HCT116 (cell line): ENCODE data around the gene CHSY3. TPM values are rescaled to one million over a fixed set of nuclear protein-coding genes. Genes with fewer than 3 reads are reported as not detected.
A peak's percentile ranks its signal among the peaks of the same experiment; 100 is the strongest.

ENCODE experiments used
- ATAC-seq: fragments of 200-7000 bp; cut with Tn5 transposase; 2 replicates; pipeline ENCODE4 v1.9.1; 2020; ENCODE audit warnings: mild to moderate bottlenecking, moderate library complexity
- BruUV-seq: library from RNA; stranded (reverse); fragments of 400-500 nt; replicated peaks from 2 replicates; lab custom pipeline; 2021; lab: Mats Ljungman, UMichigan
- CTCF ChIA-PET: fragments of 300-600 bp; sonication (Branson Sonifier 250); formaldehyde crosslinking; loops from one replicate; lab custom pipeline; 2021; ENCODE audit warnings: antibody characterized with exemption; lab: Charles Lee
- POLR2A ChIA-PET: fragments of 300-600, 350-600 bp; sonication (Branson Sonifier 250); formaldehyde crosslinking; loops from one replicate; lab custom pipeline; 2021; ENCODE audit warnings: antibody characterized with exemption; lab: Charles Lee
- RAD21 ChIA-PET, 2 experiments: fragments of 300-600 bp; sonication (Branson Sonifier 250); formaldehyde crosslinking; loops; one replicate each; lab custom pipeline; 2023; ENCODE audit warnings: low total read pairs in 2 of 2; ENCODE audit not compliant: uncharacterized antibody in 2 of 2, unreplicated experiment in 2 of 2, low non-redundant PET in 1 of 2; lab: Charles Lee
- DNase-seq: peaks from one replicate; pipeline ENCODE4 v3.0.0-alpha.2; 2010; ENCODE audit warnings: low read depth, low spot score
- H2AFZ ChIP-seq: fragments of 200-600 bp; shearing (Covaris generic), sonication (generic); 2 replicates; pipeline ENCODE4 v1.6.1; 2017; ENCODE audit warnings: low read depth, mixed run types, mixed read lengths, antibody characterized with exemption, low read length; ENCODE audit not compliant: poor library complexity, severe bottlenecking
- H3K27ac ChIP-seq: 2 replicates; pipeline ENCODE4 v1.5.1; 2012; ENCODE audit warnings: low read depth, low read length
- H3K27me3 ChIP-seq: fragments of 200-600 bp; sonication (generic); 2 replicates; pipeline ENCODE4 v1.6.1; 2016; ENCODE audit warnings: mixed run types, low read length, mixed read lengths; ENCODE audit not compliant: insufficient read depth
- H3K36me3 ChIP-seq, 2 experiments: fragments of 200-500 bp in 1 of 2; fragments of 200-600 bp in 1 of 2; sonication (Bioruptor generic) in 1 of 2; sonication (generic) in 1 of 2; 2 replicates each; pipeline versions ENCODE4 v1.5.1 to v1.6.1; 2014 to 2016; ENCODE audit warnings: low read length in 2 of 2, inconsistent platforms in 1 of 2, mixed read lengths in 1 of 2, mixed run types in 1 of 2; ENCODE audit not compliant: insufficient read depth in 2 of 2, control insufficient read depth in 1 of 2
- H3K4me1 ChIP-seq, 2 experiments: fragments of 200-600 bp in 1 of 2; sonication (generic) in 1 of 2; 2 replicates each; pipeline versions ENCODE4 v1.5.1 to v1.6.1; 2012 to 2017; ENCODE audit warnings: low read length in 2 of 2, inconsistent platforms in 1 of 2, mild to moderate bottlenecking in 1 of 2, mixed read lengths in 1 of 2, mixed run types in 1 of 2, moderate library complexity in 1 of 2; ENCODE audit not compliant: insufficient read depth in 2 of 2, control insufficient read depth in 1 of 2
- H3K4me2 ChIP-seq: fragments of 200-600 bp; sonication (generic); 2 replicates; pipeline ENCODE4 v1.6.1; 2017; ENCODE audit warnings: mixed run types, low read length, mixed read lengths
- H3K4me3 ChIP-seq, 2 experiments: fragments of 200-600 bp in 1 of 2; sonication (generic) in 1 of 2; replicated peaks in 1 of 2; 2 replicates each; pipeline ENCODE4 v1.5.1; 2011 to 2016; ENCODE audit warnings: low read length in 2 of 2, control low read depth in 1 of 2, low read depth in 1 of 2, mild to moderate bottlenecking in 1 of 2, mixed read lengths in 1 of 2, mixed run types in 1 of 2
- H3K79me2 ChIP-seq: fragments of 200-600 bp; sonication (generic); 2 replicates; pipeline ENCODE4 v1.6.1; 2017; ENCODE audit warnings: mild to moderate bottlenecking, mixed run types, low read length, moderate library complexity, mixed read lengths; ENCODE audit not compliant: insufficient read depth
- H3K9ac ChIP-seq: fragments of 200-600 bp; sonication (generic); 2 replicates; pipeline ENCODE4 v1.6.1; 2016; ENCODE audit warnings: low read length, mixed read lengths
- H3K9me2 ChIP-seq: fragments of 200-600 bp; sonication (generic), shearing (Covaris generic); 2 replicates; pipeline ENCODE4 v1.6.1; 2017; ENCODE audit warnings: mixed run types, mild to moderate bottlenecking, moderate library complexity; ENCODE audit not compliant: insufficient read depth
- H3K9me3 ChIP-seq, 2 experiments: fragments of 200-500 bp in 1 of 2; fragments of 200-600 bp in 1 of 2; sonication (Bioruptor generic) in 1 of 2; sonication (generic) in 1 of 2; 2 replicates each; pipeline ENCODE4 v1.6.1; 2014 to 2017; ENCODE audit warnings: low read length in 2 of 2, mixed read lengths in 2 of 2, inconsistent platforms in 1 of 2, low read depth in 1 of 2, mild to moderate bottlenecking in 1 of 2, mixed run types in 1 of 2, moderate library complexity in 1 of 2; ENCODE audit not compliant: control insufficient read depth in 1 of 2, insufficient read depth in 1 of 2
- H4K20me1 ChIP-seq: fragments of 200-600 bp; sonication (generic), shearing (Covaris generic); 2 replicates; pipeline ENCODE4 v1.6.1; 2017; ENCODE audit warnings: mixed run types, mild to moderate bottlenecking, moderate library complexity; ENCODE audit not compliant: insufficient read depth
- ATF3 ChIP-seq: IDR thresholded peaks from 2 replicates; pipeline ENCODE4 v1.6.1; 2012
- CBX3 ChIP-seq: IDR thresholded peaks from 2 replicates; pipeline ENCODE4 v1.6.1; 2012; ENCODE audit warnings: low read depth
- CEBPB ChIP-seq: IDR thresholded peaks from 2 replicates; pipeline ENCODE4 v1.6.1; 2012; ENCODE audit warnings: low read depth
- CTCF ChIP-seq, 3 experiments: fragments of 200-600 bp in 1 of 3; sonication (generic) in 1 of 3; IDR thresholded peaks in 2 of 3; conservative IDR thresholded peaks in 1 of 3; 2 replicates each; pipeline ENCODE4 v1.5.1; 2012 to 2017; ENCODE audit warnings: low read depth in 2 of 3, low read length in 2 of 3, antibody characterized with exemption in 1 of 3, borderline replicate concordance in 1 of 3, control low read depth in 1 of 3, mild to moderate bottlenecking in 1 of 3, mixed read lengths in 1 of 3, mixed run types in 1 of 3, moderate library complexity in 1 of 3; ENCODE audit not compliant: insufficient read depth in 1 of 3
- EGR1 ChIP-seq: IDR thresholded peaks from 2 replicates; pipeline ENCODE4 v1.6.1; 2012; ENCODE audit warnings: low read depth
- ELF1 ChIP-seq: IDR thresholded peaks from 2 replicates; pipeline ENCODE4 v1.6.1; 2012; ENCODE audit warnings: low read depth, borderline replicate concordance
- FOSL1 ChIP-seq: IDR thresholded peaks from 2 replicates; pipeline ENCODE4 v1.6.1; 2012; ENCODE audit warnings: low read depth
- RAD21 ChIP-seq: IDR thresholded peaks from 2 replicates; pipeline ENCODE4 v1.6.1; 2012; ENCODE audit warnings: low read depth, mild to moderate bottlenecking
- SIN3A ChIP-seq: IDR thresholded peaks from 2 replicates; pipeline ENCODE4 v1.6.1; 2012; ENCODE audit warnings: low read depth
- YY1 ChIP-seq: IDR thresholded peaks from 2 replicates; pipeline ENCODE4 v1.6.1; 2011; ENCODE audit warnings: low read length, low read depth, moderate library complexity, mild to moderate bottlenecking; ENCODE audit not compliant: insufficient replicate concordance; ENCODE audit errors: extremely low read depth
- intact Hi-C: fragments of 100-400 bp; cut with micrococcal nuclease; formaldehyde crosslinking; loops from 2 replicates; pipeline ENCODE4 v1.10.0; 2022
- total RNA-seq: library from RNA; stranded (reverse); gene quantifications from one replicate; pipeline ENCODE4 v1.2.1, GENCODE V29; 2021; ENCODE audit not compliant: unreplicated experiment

The CHSY3 gene
- total RNA-seq, 1 experiment from 2014 or later = 2.3 TPM

DNA sequence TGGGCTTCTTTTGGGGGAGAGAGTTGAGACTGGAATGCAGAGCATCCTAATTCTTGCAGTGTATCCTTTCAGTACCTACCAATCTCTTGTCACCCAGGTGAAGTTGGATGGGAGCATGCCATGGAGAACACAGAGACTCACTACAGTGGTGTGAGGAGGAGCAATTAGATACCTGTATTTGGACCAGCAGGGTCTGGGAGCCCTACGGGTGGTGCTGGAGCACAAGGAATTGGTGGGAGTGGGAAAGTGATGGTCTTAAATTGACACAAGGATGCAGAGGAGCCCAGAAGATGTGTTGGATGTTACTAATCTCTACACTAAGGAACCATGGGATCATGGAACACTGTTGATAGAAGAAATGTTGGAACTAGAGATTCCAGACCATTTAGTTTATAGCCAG, 212.7 kb downstream of the CHSY3 start:
- Histone ChIP-seq H3K36me3 (no peaks in the 10 kb centered on the region), H4K20me1 (no peaks in the 10 kb centered on the region), H3K27me3 (no peaks in the 10 kb centered on the region), H3K4me1 (no peaks in the 10 kb centered on the region), H3K79me2 (no peaks in the 10 kb centered on the region), H3K9me3 (no peaks in the 10 kb centered on the region), H3K4me3 (no peak overlapping the region), H3K27ac (no peak overlapping the region), H3K4me2 (no peak overlapping the region), H3K9me2 (no peaks in the 10 kb centered on the region), H2AFZ (no peak overlapping the region), H3K9ac (no peak overlapping the region)
- BruUV-seq = no TSS peak
- TF ChIP-seq CEBPB (no peak), RAD21 (peak; percentile 25; the same call in 1 of the 2 replicates), CTCF (IDR thresholded peaks at IDR 0.05 in 2 of 3, conservative IDR thresholded peaks at IDR 0.05 in 1 of 3; ENCODE audit: borderline replicate concordance in 1 of 3, insufficient read depth in 1 of 3, low read depth in 2 of 3, low read length in 2 of 3) (no peak)
- ATAC-seq (no peak), DNase-seq (no peak)
- POLR2A ChIA-PET = no interaction called here
- RAD21 ChIA-PET = no interaction called here
- CTCF ChIA-PET = no interaction called here
- intact Hi-C loops = no loop called here

DNA sequence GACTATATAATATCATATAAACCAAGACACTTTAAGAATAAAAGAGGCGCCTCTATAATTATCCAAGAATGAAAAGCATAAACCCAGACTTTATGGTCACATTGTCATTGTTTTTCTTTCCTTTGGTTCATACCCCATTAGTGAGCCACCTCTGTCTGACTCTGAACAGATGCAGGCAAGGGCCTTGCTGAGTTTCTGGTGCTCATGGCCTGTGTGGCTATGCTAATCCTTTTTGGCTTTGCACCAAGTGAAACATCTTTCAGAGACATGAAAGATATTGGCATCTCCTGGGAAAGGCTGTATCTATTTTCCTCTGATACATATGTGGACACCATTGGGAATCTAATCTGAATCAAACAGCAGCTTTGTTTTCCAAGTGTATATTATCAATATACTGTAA, 222.5 kb downstream of the CHSY3 start:
- no peaks in the 10 kb centered on the region for H3K4me1 ChIP-seq

More for the DNA sequence above, 222.5 kb downstream of the CHSY3 start:
- Histone ChIP-seq H3K9me3 (no peaks in the 10 kb centered on the region), H2AFZ (no peak overlapping the region), H3K4me2 (no peak overlapping the region), H3K9ac (no peak overlapping the region), H3K9me2 (no peaks in the 10 kb centered on the region), H3K27me3 (no peaks in the 10 kb centered on the region), H3K27ac (no peak overlapping the region), H3K79me2 (no peaks in the 10 kb centered on the region), H3K4me3 (no peak overlapping the region), H4K20me1 (no peaks in the 10 kb centered on the region), H3K36me3 (no peaks in the 10 kb centered on the region)
- no peak for TF ChIP-seq CBX3
- TF ChIP-seq FOSL1 = no peak
- TF ChIP-seq ATF3 = no peak
- no peak for TF ChIP-seq YY1
- TF ChIP-seq SIN3A = no peak
- no peak for TF ChIP-seq EGR1
- no peak for TF ChIP-seq ELF1
- no peak for TF ChIP-seq RAD21
- BruUV-seq = no TSS peak
- CTCF ChIA-PET = no interaction called here
- DNase-seq (no peak), ATAC-seq (no peak)
- intact Hi-C loops = no loop called here
- POLR2A ChIA-PET = no interaction called here
- RAD21 ChIA-PET = no interaction called here
